ENCODE measurements around the gene COL18A1. TPM values are rescaled to one million over a fixed set of nuclear protein-coding genes. Genes with fewer than 3 reads are reported as not detected.
"Not testable (repeated sequence)": the region's sequence is repeated elsewhere in the genome, so short reads cannot be mapped to it uniquely, and the experiment has no call there.

The COL18A1 gene
- total and polyA plus RNA-seq, 5 donors from 2014 or later = 0.29 to 2.7 (median 1.3) TPM

DNA sequence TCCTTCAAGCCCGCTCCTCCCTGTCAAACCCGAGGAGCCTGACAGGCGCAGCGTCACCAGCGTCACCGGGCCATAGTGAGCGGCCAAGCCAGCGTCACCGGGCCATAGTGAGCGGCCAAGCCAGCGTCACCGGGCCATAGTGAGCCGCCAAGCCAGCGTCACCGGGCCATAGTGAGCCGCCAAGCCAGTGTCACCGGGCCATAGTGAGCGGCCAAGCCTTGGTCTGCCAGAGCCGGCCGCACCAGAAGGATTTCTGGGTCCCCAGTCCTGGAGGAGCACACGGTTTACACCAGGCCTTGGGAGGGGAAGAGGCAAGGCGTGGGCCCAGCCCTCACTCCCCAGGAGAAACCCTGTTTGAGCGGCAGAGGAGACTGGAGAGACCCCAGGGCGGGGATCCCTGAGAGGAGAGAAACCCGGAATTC is 39.8 kb upstream of the COL18A1 start:
- Mint-ChIP-seq H3K27me3 (no peaks in the 10 kb centered on the region), H3K27ac (peak overlapping the region in 1 of 3 donors; percentile 82), H3K9me3 (no peaks in the 10 kb centered on the region), H3K4me3 (no peak overlapping the region), H3K4me1 (peaks cover 0 to 4% (median 4%) of the 10 kb centered on the region in 4 donors), H3K36me3 (no peaks in the 10 kb centered on the region)
- ATAC-seq (ENCODE audit: low read depth in 2 of 2) = no peak
- Histone ChIP-seq H3K36me3 (ENCODE audit: control insufficient read depth, insufficient read depth, low read length) (no peaks in the 10 kb centered on the region), H3K4me3 (ENCODE audit: low read depth, low read length) (no peak overlapping the region), H3K4me1 (ENCODE audit: control insufficient read depth, insufficient read depth, low read length, poor library complexity, severe bottlenecking) (no peaks in the 10 kb centered on the region), H3K27ac (ENCODE audit: insufficient read depth, low read length, poor library complexity, severe bottlenecking) (no peak overlapping the region), H3K9me3 (ENCODE audit: control insufficient read depth in 2 of 2, low read length in 2 of 2) (no peaks in the 10 kb centered on the region), H3K27me3 (ENCODE audit: control insufficient read depth, insufficient read depth, low read length) (no peaks in the 10 kb centered on the region)
- no peak for DNase-seq

GRCh38 chr21:45365608-45366241 is 39.2 kb upstream of the COL18A1 start:
- H3K36me3 Mint-ChIP-seq = no peaks in the 10 kb centered on the region
- H3K4me3 Mint-ChIP-seq = no peak overlapping the region
- peaks cover 0 to 6% (median 4%) of the 10 kb centered on the region in 4 donors for H3K4me1 Mint-ChIP-seq
- Histone ChIP-seq H3K4me1 (ENCODE audit: control insufficient read depth, insufficient read depth, low read length, poor library complexity, severe bottlenecking) (no peaks in the 10 kb centered on the region), H3K9me3 (ENCODE audit: control insufficient read depth in 2 of 2, low read length in 2 of 2) (no peaks in the 10 kb centered on the region), H3K36me3 (ENCODE audit: control insufficient read depth, insufficient read depth, low read length) (no peaks in the 10 kb centered on the region), H3K4me3 (ENCODE audit: low read depth, low read length) (no peak overlapping the region), H3K27ac (ENCODE audit: insufficient read depth, low read length, poor library complexity, severe bottlenecking) (no peak overlapping the region), H3K27me3 (ENCODE audit: control insufficient read depth, insufficient read depth, low read length) (no peaks in the 10 kb centered on the region)
- DNase-seq = no peak
- peak overlapping the region in 1 of 3 donors; percentile 82 for H3K27ac Mint-ChIP-seq
- H3K27me3 Mint-ChIP-seq = no peaks in the 10 kb centered on the region
- ATAC-seq (ENCODE audit: low read depth in 2 of 2) = no peak
- no peaks in the 10 kb centered on the region for H3K9me3 Mint-ChIP-seq

DNA sequence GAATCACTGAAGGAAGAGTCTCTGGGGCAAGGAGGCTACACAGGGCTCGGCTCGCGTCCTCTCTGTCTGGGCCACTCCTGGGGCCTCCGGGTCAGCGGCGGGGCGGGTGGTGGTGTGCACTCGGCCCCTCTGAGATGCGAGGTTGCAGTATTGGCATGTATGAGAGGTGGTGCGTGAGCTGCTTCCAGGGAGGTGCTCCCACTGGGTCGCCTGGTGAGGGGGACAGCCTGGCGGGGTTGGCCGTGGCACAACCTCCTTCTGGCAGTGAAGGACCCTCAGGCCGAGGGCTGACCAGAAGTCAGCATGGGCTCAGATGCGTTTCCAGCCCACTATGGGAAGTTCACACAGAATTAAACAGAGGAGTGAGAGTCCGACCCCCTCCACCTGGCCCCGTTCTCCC is 38.5 kb upstream of the COL18A1 start:
- H3K36me3 Mint-ChIP-seq = no peaks in the 10 kb centered on the region
- Histone ChIP-seq H3K27me3 (ENCODE audit: control insufficient read depth, insufficient read depth, low read length) (no peaks in the 10 kb centered on the region), H3K4me3 (ENCODE audit: low read depth, low read length) (no peak overlapping the region), H3K36me3 (ENCODE audit: control insufficient read depth, insufficient read depth, low read length) (no peaks in the 10 kb centered on the region), H3K4me1 (ENCODE audit: control insufficient read depth, insufficient read depth, low read length, poor library complexity, severe bottlenecking) (no peaks in the 10 kb centered on the region), H3K27ac (ENCODE audit: insufficient read depth, low read length, poor library complexity, severe bottlenecking) (no peak overlapping the region), H3K9me3 (ENCODE audit: control insufficient read depth in 2 of 2, low read length in 2 of 2) (no peaks in the 10 kb centered on the region)
- no peak overlapping the region for H3K27ac Mint-ChIP-seq
- no peak overlapping the region for H3K4me3 Mint-ChIP-seq
- H3K9me3 Mint-ChIP-seq = no peaks in the 10 kb centered on the region
- H3K27me3 Mint-ChIP-seq = no peaks in the 10 kb centered on the region
- ATAC-seq (ENCODE audit: low read depth in 2 of 2) = no peak
- H3K4me1 Mint-ChIP-seq = peaks cover 0 to 6% (median 4%) of the 10 kb centered on the region in 4 donors
- no peak for DNase-seq

- H3K4me3 ChIP-seq (ENCODE audit: low read depth, low read length) = no peak overlapping the region
- H3K36me3 Mint-ChIP-seq = no peaks in the 10 kb centered on the region
- no peak for DNase-seq
- ATAC-seq (ENCODE audit: low read depth in 2 of 2) = no peak
- no peaks in the 10 kb centered on the region for H3K9me3 ChIP-seq (ENCODE audit: control insufficient read depth in 2 of 2, low read length in 2 of 2)
- no peaks in the 10 kb centered on the region for H3K9me3 Mint-ChIP-seq
- H3K27me3 ChIP-seq (ENCODE audit: control insufficient read depth, insufficient read depth, low read length) = no peaks in the 10 kb centered on the region
- H3K4me3 Mint-ChIP-seq = no peak overlapping the region
- H3K27ac ChIP-seq (ENCODE audit: insufficient read depth, low read length, poor library complexity, severe bottlenecking) = no peak overlapping the region
- no peak overlapping the region for H3K27ac Mint-ChIP-seq
- peaks cover 0 to 6% (median 4%) of the 10 kb centered on the region in 4 donors for H3K4me1 Mint-ChIP-seq
- no peaks in the 10 kb centered on the region for H3K4me1 ChIP-seq (ENCODE audit: control insufficient read depth, insufficient read depth, low read length, poor library complexity, severe bottlenecking)
- H3K27me3 Mint-ChIP-seq = no peaks in the 10 kb centered on the region
- no peaks in the 10 kb centered on the region for H3K36me3 ChIP-seq (ENCODE audit: control insufficient read depth, insufficient read depth, low read length)
Observed at GRCh38 chr21:45366931-45367401, 38.0 kb upstream of the COL18A1 start.

DNA sequence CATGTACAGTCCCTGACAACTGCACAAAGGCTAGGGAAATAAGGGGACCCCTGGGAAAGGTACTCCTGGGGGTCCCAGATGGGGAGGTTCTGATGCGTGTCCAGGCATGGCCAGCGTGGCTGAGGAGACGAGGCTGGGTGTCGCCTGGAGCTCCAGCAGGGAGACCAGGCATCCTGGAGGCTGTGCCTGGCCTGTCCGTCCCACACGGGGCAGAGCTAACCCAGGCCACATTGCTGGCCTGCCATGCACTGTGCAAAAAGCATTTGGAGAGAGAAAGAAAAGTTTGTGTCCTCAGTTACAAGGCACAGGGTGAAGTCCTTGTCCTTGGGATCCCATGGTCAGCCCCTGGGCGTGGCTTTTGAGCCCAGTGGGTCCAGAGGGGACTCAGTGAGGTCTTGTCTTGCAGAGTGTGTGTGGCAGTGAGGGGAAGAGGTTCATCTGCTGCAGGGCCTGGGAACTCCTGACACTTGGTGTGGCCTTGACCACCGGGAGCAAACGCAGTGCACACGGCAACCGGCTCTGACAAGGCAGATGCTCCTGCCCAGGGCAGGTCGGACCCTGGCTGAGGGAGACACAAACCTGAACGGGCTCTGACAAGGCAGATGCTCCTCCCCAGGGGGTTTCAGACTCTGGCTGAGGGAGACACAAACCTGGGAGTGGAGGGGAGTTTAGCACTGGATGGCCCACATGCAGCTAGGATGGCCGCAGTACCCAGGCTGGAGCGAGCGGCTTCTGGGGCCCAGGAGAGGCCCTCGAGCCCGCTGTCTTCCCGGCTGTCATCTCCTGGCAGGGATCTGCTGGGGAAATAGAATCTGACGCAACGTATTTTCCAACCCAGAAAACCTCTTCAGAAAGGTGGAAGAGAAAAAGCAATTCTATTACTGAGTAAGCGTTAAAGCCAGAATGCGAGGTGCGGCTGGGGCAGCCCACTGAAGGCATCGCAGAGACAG is 37.3 kb upstream of the COL18A1 start:
- H3K4me1 Mint-ChIP-seq = peaks cover 0 to 6% (median 4%) of the 10 kb centered on the region in 4 donors
- H3K27me3 Mint-ChIP-seq = no peaks in the 10 kb centered on the region
- no peak overlapping the region for H3K27ac ChIP-seq (ENCODE audit: insufficient read depth, low read length, poor library complexity, severe bottlenecking)
- no peak overlapping the region for H3K27ac Mint-ChIP-seq
- no peaks in the 10 kb centered on the region for H3K36me3 ChIP-seq (ENCODE audit: control insufficient read depth, insufficient read depth, low read length)
- H3K9me3 Mint-ChIP-seq = no peaks in the 10 kb centered on the region
- no peak overlapping the region for H3K4me3 ChIP-seq (ENCODE audit: low read depth, low read length)
- no peaks in the 10 kb centered on the region for H3K36me3 Mint-ChIP-seq
- ATAC-seq (ENCODE audit: low read depth in 2 of 2) (no peak), DNase-seq (no peak)
- H3K4me1 ChIP-seq (ENCODE audit: control insufficient read depth, insufficient read depth, low read length, poor library complexity, severe bottlenecking) = no peaks in the 10 kb centered on the region
- H3K27me3 ChIP-seq (ENCODE audit: control insufficient read depth, insufficient read depth, low read length) = no peaks in the 10 kb centered on the region
- H3K9me3 ChIP-seq (ENCODE audit: control insufficient read depth in 2 of 2, low read length in 2 of 2) = no peaks in the 10 kb centered on the region
- no peak overlapping the region for H3K4me3 Mint-ChIP-seq

DNA sequence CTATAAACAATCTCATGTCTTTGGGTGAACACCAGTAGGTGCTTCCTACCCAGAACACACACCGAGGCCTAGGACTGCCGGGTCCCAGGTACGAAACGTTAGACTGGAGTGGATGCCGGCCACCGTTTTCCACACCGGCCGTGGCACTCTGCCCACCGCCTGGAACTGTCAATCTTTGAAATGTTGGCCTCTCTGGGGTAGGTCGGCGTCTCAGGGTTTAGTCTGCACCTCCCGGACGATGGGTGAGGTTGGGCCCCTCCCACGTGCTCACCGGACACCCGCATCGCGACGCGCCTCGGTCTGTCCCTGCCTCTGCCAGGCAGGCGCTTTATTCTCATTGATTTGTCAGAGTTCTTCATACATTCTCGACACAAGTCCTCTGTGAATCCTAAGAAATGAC is 35.9 kb upstream of the COL18A1 start:
- not testable (repeated sequence) for DNase-seq

DNA sequence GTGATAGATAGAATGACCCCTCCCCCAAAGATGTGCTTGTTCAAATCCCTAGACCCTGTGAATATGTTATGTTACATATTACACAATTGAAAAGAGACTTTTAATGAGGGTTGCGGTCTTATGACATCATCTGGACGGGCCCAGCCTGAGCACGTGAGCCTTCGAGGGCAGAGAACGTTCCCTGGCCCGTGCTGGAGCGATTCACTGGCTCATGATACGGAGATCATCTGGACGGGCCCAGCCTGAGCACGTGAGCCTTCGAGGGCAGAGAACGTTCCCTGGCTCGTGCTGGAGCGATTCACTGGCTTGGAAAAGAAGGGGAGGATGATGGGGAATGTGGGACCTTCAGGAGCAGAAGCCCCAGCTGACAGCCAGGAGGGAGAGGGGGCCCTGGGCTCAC is 34.4 kb upstream of the COL18A1 start:
- peaks cover 0 to 6% (median 2%) of the 10 kb centered on the region in 4 donors for H3K4me1 Mint-ChIP-seq
- Histone ChIP-seq H3K27ac (ENCODE audit: insufficient read depth, low read length, poor library complexity, severe bottlenecking) (no peak overlapping the region), H3K9me3 (ENCODE audit: control insufficient read depth in 2 of 2, low read length in 2 of 2) (no peaks in the 10 kb centered on the region), H3K27me3 (ENCODE audit: control insufficient read depth, insufficient read depth, low read length) (no peaks in the 10 kb centered on the region), H3K4me1 (ENCODE audit: control insufficient read depth, insufficient read depth, low read length, poor library complexity, severe bottlenecking) (no peaks in the 10 kb centered on the region), H3K36me3 (ENCODE audit: control insufficient read depth, insufficient read depth, low read length) (no peaks in the 10 kb centered on the region), H3K4me3 (ENCODE audit: low read depth, low read length) (no peak overlapping the region)
- DNase-seq (no peak), ATAC-seq (ENCODE audit: low read depth in 2 of 2) (no peak)
- H3K27ac Mint-ChIP-seq = no peak overlapping the region
- H3K9me3 Mint-ChIP-seq = peaks cover 0 to 2% (median 0%) of the 10 kb centered on the region in 7 donors
- H3K27me3 Mint-ChIP-seq = no peaks in the 10 kb centered on the region
- H3K4me3 Mint-ChIP-seq = no peak overlapping the region
- no peaks in the 10 kb centered on the region for H3K36me3 Mint-ChIP-seq

More for the DNA sequence above, 35.9 kb upstream of the COL18A1 start:
- not testable (repeated sequence) for H3K27ac Mint-ChIP-seq; H3K36me3 Mint-ChIP-seq; H3K4me3 ChIP-seq (ENCODE audit: low read depth, low read length); H3K27ac ChIP-seq (ENCODE audit: insufficient read depth, low read length, poor library complexity, severe bottlenecking); H3K27me3 Mint-ChIP-seq; H3K4me1 ChIP-seq (ENCODE audit: control insufficient read depth, insufficient read depth, low read length, poor library complexity, severe bottlenecking); H3K4me3 Mint-ChIP-seq; ATAC-seq (ENCODE audit: low read depth in 2 of 2); H3K9me3 Mint-ChIP-seq; H3K27me3 ChIP-seq (ENCODE audit: control insufficient read depth, insufficient read depth, low read length); H3K4me1 Mint-ChIP-seq; H3K36me3 ChIP-seq (ENCODE audit: control insufficient read depth, insufficient read depth, low read length); H3K9me3 ChIP-seq (ENCODE audit: control insufficient read depth in 2 of 2, low read length in 2 of 2)
